GM21390 (cell line): Measurements from ENCODE around the gene NEUROD2.
"Not testable (repeated sequence)": the region's sequence is repeated elsewhere in the genome, so short reads cannot be mapped to it uniquely, and the experiment has no call there.

Source experiments
- ATAC-seq: cut with Tn5 transposase; IDR thresholded peaks from one replicate; pipeline ENCODE4 v1.9.1; 2021; ENCODE audit not compliant: unreplicated experiment

NEUROD2 gene

GRCh38 chr17:39603304-39604016 lies 4.3 kb downstream of the NEUROD2 start:
- no peak for ATAC-seq

GRCh38 chr17:39602533-39603303 lies 5.0 kb downstream of the NEUROD2 start:
- ATAC-seq, result no peak

- ATAC-seq, result no peak
These were observed 5.8 kb downstream of the NEUROD2 start for GRCh38 chr17:39601758-39602532.

GRCh38 chr17:39600997-39601597 lies 6.6 kb downstream of the NEUROD2 start:
- ATAC-seq, result no peak

- ATAC-seq, result no peak
These were observed 7.3 kb downstream of the NEUROD2 start for GRCh38 chr17:39600288-39600996.

GRCh38 chr17:39599665-39600231 lies 8.0 kb downstream of the NEUROD2 start:
- no peak for ATAC-seq

GRCh38 chr17:39599004-39599664 lies 8.6 kb downstream of the NEUROD2 start:
- no peak for ATAC-seq

GRCh38 chr17:39598630-39599003 lies 9.1 kb downstream of the NEUROD2 start:
- no peak for ATAC-seq

- ATAC-seq, result no peak
These were observed 9.7 kb downstream of the NEUROD2 start for GRCh38 chr17:39598047-39598481.

GRCh38 chr17:39597372-39598046 lies 10.2 kb downstream of the NEUROD2 start:
- no peak for ATAC-seq

- ATAC-seq, result no peak
These were observed 11.0 kb downstream of the NEUROD2 start for GRCh38 chr17:39596543-39597267.

- ATAC-seq, result no peak
These were observed 11.7 kb downstream of the NEUROD2 start for GRCh38 chr17:39595928-39596510.

GRCh38 chr17:39595294-39595693 lies 12.4 kb downstream of the NEUROD2 start:
- no peak for ATAC-seq

GRCh38 chr17:39593371-39593770 lies 14.3 kb downstream of the NEUROD2 start:
- ATAC-seq, result no peak

GRCh38 chr17:39591958-39592954 lies 15.5 kb downstream of the NEUROD2 start:
- no peak for ATAC-seq

GRCh38 chr17:39590180-39590579 lies 17.5 kb downstream of the NEUROD2 start:
- ATAC-seq, result not testable (repeated sequence)

GRCh38 chr17:39582658-39583057 lies 25.1 kb downstream of the NEUROD2 start:
- no peak for ATAC-seq
